Peyer's patch (tissue), 4 donors: Measurements from ENCODE around the gene C1orf105. TPM values are rescaled to one million over a fixed set of nuclear protein-coding genes. Genes with fewer than 3 reads are reported as not detected.

Experiments used
- DNase-seq, 3 donors: peaks; one replicate each; pipeline ENCODE4 v3.0.0-alpha.2; 2017 to 2019
- H3K27ac ChIP-seq, 4 donors: fragments of 200-600 bp; sonication (generic); one replicate each; pipeline ENCODE4 v1.5.1; 2016 to 2019
- H3K27me3 ChIP-seq, 2 donors: fragments of 200-600 bp; sonication (generic); one replicate each; pipeline ENCODE4 v1.5.1; 2019
- H3K36me3 ChIP-seq, 3 donors: fragments of 200-600 bp; sonication (generic); one replicate each; pipeline ENCODE4 v1.5.1; 2016 to 2019
- H3K4me1 ChIP-seq, 4 donors: fragments of 200-600 bp; sonication (generic); one replicate each; pipeline ENCODE4 v1.5.1; 2016 to 2019
- H3K4me3 ChIP-seq, 4 donors: fragments of 200-600 bp; sonication (generic); 1 replicate in 3 of 4; 2 replicates in 1 of 4; pipeline ENCODE4 v1.5.1; 2016 to 2019; ENCODE audit warnings: mild to moderate bottlenecking in 1 of 4
- H3K9me3 ChIP-seq, 4 donors: fragments of 200-600 bp; sonication (generic); one replicate each; pipeline ENCODE4 v1.5.1; 2016 to 2019; ENCODE audit warnings: mild to moderate bottlenecking in 1 of 4
- CTCF ChIP-seq, 6 experiments: fragments of 450-650 bp in 4 of 6; fragments of 200-600 bp in 2 of 6; sonication (generic) in 1 of 6; IDR thresholded peaks; one replicate each; pipeline ENCODE4 v1.5.1; 2017 to 2019; ENCODE audit warnings: antibody characterized with exemption in 6 of 6, mild to moderate bottlenecking in 3 of 6, moderate library complexity in 1 of 6
- POLR2A ChIP-seq, 2 donors: fragments of 450-650 bp; IDR thresholded peaks; one replicate each; pipeline ENCODE4 v1.5.1; 2017; ENCODE audit warnings: antibody characterized with exemption in 2 of 2, mild to moderate bottlenecking in 2 of 2, moderate library complexity in 2 of 2
- total RNA-seq, 4 donors: library from RNA; depleted of rRNA; stranded (reverse); fragments of >200 nt; gene quantifications; one replicate each; pipeline ENCODE4 v1.1.0, GENCODE V29; 2016

Gene C1orf105
- total RNA-seq, 4 donors from 2014 or later = not detected

GRCh38 chr1:172423336-172423735, 2.9 kb downstream of the C1orf105 start:
- Histone ChIP-seq H3K4me3 (no peak overlapping the region), H3K4me1 (no peaks in the 10 kb centered on the region), H3K27ac (no peak overlapping the region), H3K9me3 (no peaks in the 10 kb centered on the region), H3K27me3 (no peaks in the 10 kb centered on the region), H3K36me3 (no peaks in the 10 kb centered on the region)
- TF ChIP-seq CTCF (IDR thresholded peaks at IDR 0.05) (no peak), POLR2A (IDR thresholded peaks at IDR 0.05) (no peak)
- DNase-seq = no peak

- no peak overlapping the region for H3K27ac ChIP-seq
- no peaks in the 10 kb centered on the region for H3K4me1 ChIP-seq
- H3K36me3 ChIP-seq = no peaks in the 10 kb centered on the region
- H3K9me3 ChIP-seq = no peaks in the 10 kb centered on the region
- H3K4me3 ChIP-seq = no peak overlapping the region
- H3K27me3 ChIP-seq = no peaks in the 10 kb centered on the region
- TF ChIP-seq POLR2A (IDR thresholded peaks at IDR 0.05) (no peak), CTCF (IDR thresholded peaks at IDR 0.05) (no peak)
- DNase-seq = no peak
These were observed 4.9 kb downstream of the C1orf105 start for GRCh38 chr1:172425339-172425738.

GRCh38 chr1:172427191-172427590, 6.7 kb downstream of the C1orf105 start:
- Histone ChIP-seq H3K27me3 (no peaks in the 10 kb centered on the region), H3K4me3 (no peak overlapping the region), H3K4me1 (no peaks in the 10 kb centered on the region), H3K27ac (no peak overlapping the region), H3K36me3 (no peaks in the 10 kb centered on the region), H3K9me3 (no peaks in the 10 kb centered on the region)
- TF ChIP-seq CTCF (IDR thresholded peaks at IDR 0.05) (no peak), POLR2A (IDR thresholded peaks at IDR 0.05) (no peak)
- no peak for DNase-seq

GRCh38 chr1:172429331-172430127, 9.0 kb downstream of the C1orf105 start:
- Histone ChIP-seq H3K4me1 (no peaks in the 10 kb centered on the region), H3K27ac (no peak overlapping the region), H3K9me3 (no peaks in the 10 kb centered on the region), H3K36me3 (no peaks in the 10 kb centered on the region), H3K4me3 (no peak overlapping the region), H3K27me3 (no peaks in the 10 kb centered on the region)
- peak in 2 of 3 donors; percentile 46 to 63 for DNase-seq
- TF ChIP-seq CTCF (IDR thresholded peaks at IDR 0.05) (peak in 5 of 6 experiments; percentile 50 to 84 (median 82)), POLR2A (IDR thresholded peaks at IDR 0.05) (no peak)

GRCh38 chr1:172430128-172430454, 9.6 kb downstream of the C1orf105 start:
- DNase-seq = no peak
- no peaks in the 10 kb centered on the region for H3K27me3 ChIP-seq
- TF ChIP-seq POLR2A (IDR thresholded peaks at IDR 0.05) = no peak
- TF ChIP-seq CTCF (IDR thresholded peaks at IDR 0.05) = no peak
- no peaks in the 10 kb centered on the region for H3K9me3 ChIP-seq
- no peak overlapping the region for H3K4me3 ChIP-seq
- no peak overlapping the region for H3K27ac ChIP-seq
- H3K4me1 ChIP-seq = no peaks in the 10 kb centered on the region
- H3K36me3 ChIP-seq = no peaks in the 10 kb centered on the region
